ENCODE measurements around the gene ICA1.

ICA1 gene

GRCh38 chr7:8092140-8092539 is 169.8 kb downstream of the ICA1 start:
- CTCF ChIA-PET: no interaction called here

GRCh38 chr7:8089036-8089780 is 172.8 kb downstream of the ICA1 start:
- H3K4me3 ChIP-seq (ENCODE audit: low read depth, low read length): no peak overlapping the region
- H3K4me1 ChIP-seq (ENCODE audit: control insufficient read depth, insufficient read depth, low read length): no peaks in the 10 kb centered on the region
- ChIA-PET POLR2A (no interaction called here), CTCF (no interaction called here)
- no peaks in the 10 kb centered on the region for H3K9me3 ChIP-seq (ENCODE audit: control insufficient read depth, insufficient read depth, low read depth, low read length)
- H3K36me3 ChIP-seq (ENCODE audit: control insufficient read depth in 2 of 2, insufficient read depth in 1 of 2, low read length in 2 of 2): peaks cover 0 to 11% of the 10 kb centered on the region in 2 experiments; a peak in 1 of 3 replicates
- H3K27ac ChIP-seq (ENCODE audit: extremely low read depth, low read depth, low read length): no peak overlapping the region
- TF ChIP-seq ZNF530 (tag by site-specific recombination; IDR thresholded peaks at IDR 0.05; ENCODE audit: low read depth): no peak
- TF ChIP-seq ZNF670 (tag by site-specific recombination; IDR thresholded peaks at IDR 0.05; ENCODE audit: low read depth): no peak
- no peak for TF ChIP-seq FEZF1 (tag by site-specific recombination; IDR thresholded peaks at IDR 0.05)
- TF ChIP-seq KLF16 (tag by site-specific recombination; IDR thresholded peaks at IDR 0.05): no peak
- no peak for TF ChIP-seq REPIN1 (tag by site-specific recombination; IDR thresholded peaks at IDR 0.05; ENCODE audit: low read depth)
- TF ChIP-seq ZNF623 (tag by site-specific recombination; IDR thresholded peaks at IDR 0.05): no peak
- TF ChIP-seq ZFP69B (tag by site-specific recombination; IDR thresholded peaks at IDR 0.05): no peak
- no peak for TF ChIP-seq ZNF596 (tag by site-specific recombination; IDR thresholded peaks at IDR 0.05)
- TF ChIP-seq BCL11B (tag by site-specific recombination; IDR thresholded peaks at IDR 0.05; ENCODE audit: low read depth): no peak
- no peak for TF ChIP-seq ZNF76 (tag by site-specific recombination; IDR thresholded peaks at IDR 0.05; ENCODE audit: borderline replicate concordance, low read depth)

More at GRCh38 chr7:8092140-8092539, 169.8 kb downstream of the ICA1 start:
- Histone ChIP-seq H3K9me3 (ENCODE audit: control insufficient read depth, insufficient read depth, low read depth, low read length) (no peaks in the 10 kb centered on the region), H3K27ac (ENCODE audit: extremely low read depth, low read depth, low read length) (no peak overlapping the region), H3K4me1 (ENCODE audit: control insufficient read depth, insufficient read depth, low read length) (no peaks in the 10 kb centered on the region), H3K36me3 (ENCODE audit: control insufficient read depth in 2 of 2, insufficient read depth in 1 of 2, low read length in 2 of 2) (peaks cover 0 to 1% of the 10 kb centered on the region in 2 experiments; a peak in 1 of 3 replicates), H3K4me3 (ENCODE audit: low read depth, low read length) (no peak overlapping the region)
- TF ChIP-seq ZNF48 (tag by site-specific recombination; IDR thresholded peaks at IDR 0.05): no peak
- no peak for TF ChIP-seq YY1 (tag by site-specific recombination; IDR thresholded peaks at IDR 0.05)
- TF ChIP-seq RBAK (tag by site-specific recombination; IDR thresholded peaks at IDR 0.05): no peak
- TF ChIP-seq ZFHX2 (tag by site-specific recombination; conservative IDR thresholded peaks at IDR 0.05): no peak
- TF ChIP-seq ZNF596 (tag by site-specific recombination; IDR thresholded peaks at IDR 0.05): no peak
- no peak for TF ChIP-seq ZNF121 (tag by site-specific recombination; IDR thresholded peaks at IDR 0.05)
- TF ChIP-seq ZNF707 (tag by site-specific recombination; IDR thresholded peaks at IDR 0.05): no peak
- TF ChIP-seq ZNF23 (tag by site-specific recombination; IDR thresholded peaks at IDR 0.05; ENCODE audit: borderline replicate concordance): no peak
- TF ChIP-seq ZNF658 (tag by site-specific recombination; IDR thresholded peaks at IDR 0.05): no peak
- TF ChIP-seq GLIS1 (tag by site-specific recombination; IDR thresholded peaks at IDR 0.05): no peak
- TF ChIP-seq KLF1 (tag by site-specific recombination; IDR thresholded peaks at IDR 0.05): no peak
- TF ChIP-seq HIC1 (tag by site-specific recombination; IDR thresholded peaks at IDR 0.05): no peak
- no peak for TF ChIP-seq ZNF138 (tag by site-specific recombination; IDR thresholded peaks at IDR 0.05; ENCODE audit: borderline replicate concordance)
- no peak for TF ChIP-seq KLF7 (tag by site-specific recombination; IDR thresholded peaks at IDR 0.05; ENCODE audit: borderline replicate concordance)
- TF ChIP-seq PBX3 (CRISPR knock-in tag; IDR thresholded peaks at IDR 0.05): no peak
- no peak for TF ChIP-seq SCRT1 (tag by site-specific recombination; IDR thresholded peaks at IDR 0.05; ENCODE audit: borderline replicate concordance)
- no peak for TF ChIP-seq ZSCAN30 (tag by site-specific recombination; IDR thresholded peaks at IDR 0.05)
- POLR2A ChIA-PET: interaction anchor here (0.6 kb wide), 1 partner anchor 458 kb away, joined by 5 read pairs; no protein-coding TSS in a partner anchor

All from HEK293 (cell line).